Stimulated activated effector memory CD8-positive, alpha-beta T cell treated with anti-CD3 and anti-CD28 coated beads, Interleukin-12 subunit alpha, Interleukin-12 subunit beta, amount 100 ng/mL, for 72 hours (primary cell): ENCODE results near the gene ANKRD26.

ENCODE experiments used
- ATAC-seq: fragments of 150-1000 bp; cut with Tn5 transposase; 2 replicates; pipeline ENCODE4 v1.10.0; 2021
- DNase-seq, 2 donors: peaks; one replicate each; pipeline ENCODE4 v3.0.0; 2021 to 2022; ENCODE audit warnings: low spot score in 2 of 2
- H3K27ac Mint-ChIP-seq: one replicate; pipeline ENCODE4 v1.8.0; 2022; ENCODE audit warnings: mild to moderate bottlenecking, mixed read lengths
- H3K36me3 Mint-ChIP-seq: one replicate; pipeline ENCODE4 v1.8.0; 2022; ENCODE audit warnings: mild to moderate bottlenecking, mixed read lengths
- H3K4me1 Mint-ChIP-seq: one replicate; pipeline ENCODE4 v1.8.0; 2022; ENCODE audit warnings: mixed read lengths
- H3K4me3 Mint-ChIP-seq: one replicate; pipeline ENCODE4 v1.8.0; 2022; ENCODE audit warnings: mild to moderate bottlenecking, mixed read lengths
- H3K9me3 Mint-ChIP-seq: one replicate; pipeline ENCODE4 v1.8.0; 2022; ENCODE audit warnings: mixed read lengths

ANKRD26 gene

GRCh38 chr10:26970667-26971066 is 129.6 kb downstream of the ANKRD26 start:
- Mint-ChIP-seq H3K9me3 (no peaks in the 10 kb centered on the region), H3K4me1 (peaks cover 29% of the 10 kb centered on the region), H3K36me3 (peaks cover 6% of the 10 kb centered on the region), H3K27ac (no peak overlapping the region), H3K4me3 (no peak overlapping the region)
- DNase-seq: no peak
- peak; percentile 41 for ATAC-seq

GRCh38 chr10:26969145-26969926 is 131.0 kb downstream of the ANKRD26 start:
- Mint-ChIP-seq H3K36me3 (peaks cover 6% of the 10 kb centered on the region), H3K9me3 (no peaks in the 10 kb centered on the region), H3K4me3 (peak overlapping the region; percentile 1), H3K27ac (peak overlapping the region; percentile 13), H3K4me1 (peaks cover 29% of the 10 kb centered on the region)
- ATAC-seq: peak; percentile 95
- DNase-seq: peak; percentile 4 to 72

GRCh38 chr10:26962835-26963234 is 137.5 kb downstream of the ANKRD26 start:
- Mint-ChIP-seq H3K9me3 (no peaks in the 10 kb centered on the region), H3K4me3 (no peak overlapping the region), H3K27ac (no peak overlapping the region), H3K36me3 (no peaks in the 10 kb centered on the region), H3K4me1 (peaks cover 12% of the 10 kb centered on the region)
- ATAC-seq: no peak
- no peak for DNase-seq

- no peak for DNase-seq
- no peaks in the 10 kb centered on the region for H3K9me3 Mint-ChIP-seq
- ATAC-seq: no peak
- no peaks in the 10 kb centered on the region for H3K36me3 Mint-ChIP-seq
- no peak overlapping the region for H3K27ac Mint-ChIP-seq
- H3K4me3 Mint-ChIP-seq: no peak overlapping the region
- peaks cover 7% of the 10 kb centered on the region for H3K4me1 Mint-ChIP-seq
These were observed 140.0 kb downstream of the ANKRD26 start for GRCh38 chr10:26960308-26960707.

GRCh38 chr10:26959841-26960240 is 140.5 kb downstream of the ANKRD26 start:
- Mint-ChIP-seq H3K4me1 (peaks cover 7% of the 10 kb centered on the region), H3K9me3 (no peaks in the 10 kb centered on the region), H3K36me3 (no peaks in the 10 kb centered on the region), H3K27ac (no peak overlapping the region), H3K4me3 (no peak overlapping the region)
- DNase-seq (no peak), ATAC-seq (no peak)
